ENCODE data around the gene CADM1.

GRCh38 chr11:115489466-115489865, 14.7 kb downstream of the CADM1 start:
- TF ChIP-seq CTCF (conservative IDR thresholded peaks at IDR 0.05 in 1 of 2, IDR thresholded peaks at IDR 0.05 in 1 of 2; ENCODE audit: extremely low read depth in 1 of 2, insufficient read depth in 1 of 2, low read depth in 1 of 2, low read length in 2 of 2): no peak
- TF ChIP-seq EZH2 (IDR thresholded peaks at IDR 0.05; ENCODE audit: borderline replicate concordance, low read length): no peak
